HEK293 (cell line): ENCODE data around the gene LPCAT1.

Experiments used
- CTCF ChIA-PET: fragments of 350-600 bp; formaldehyde crosslinking; extraction: SDS; loops from one replicate; lab custom pipeline; 2021; ENCODE audit warnings: antibody characterized with exemption; lab: Yijun Ruan, JAX
- POLR2A ChIA-PET: fragments of 300-600 bp; formaldehyde crosslinking; extraction: SDS; loops from one replicate; lab custom pipeline; 2020; ENCODE audit warnings: antibody characterized with exemption, inconsistent platforms; lab: Yijun Ruan, JAX
- H3K27ac ChIP-seq: fragments of 200-500 bp; sonication (Bioruptor generic); 2 replicates; pipeline ENCODE4 v1.5.1; 2014; ENCODE audit warnings: low read depth, low read length, control low read depth, inconsistent platforms; ENCODE audit errors: extremely low read depth
- H3K36me3 ChIP-seq, 2 experiments: fragments of 200-500 bp in 1 of 2; sonication (Bioruptor generic) in 1 of 2; 1 replicate in 1 of 2; 2 replicates in 1 of 2; pipeline ENCODE4 v1.5.1; 2014 to 2017; ENCODE audit warnings: inconsistent platforms in 2 of 2, low read length in 2 of 2; ENCODE audit not compliant: control insufficient read depth in 2 of 2, insufficient read depth in 1 of 2
- H3K4me1 ChIP-seq: fragments of 200-500 bp; sonication (Bioruptor generic); 2 replicates; pipeline ENCODE4 v1.5.1; 2014; ENCODE audit warnings: mild to moderate bottlenecking, low read length, inconsistent platforms; ENCODE audit not compliant: control insufficient read depth, insufficient read depth
- H3K4me3 ChIP-seq: 2 replicates; pipeline ENCODE4 v1.5.1; 2011; ENCODE audit warnings: low read depth, mild to moderate bottlenecking, control low read depth, low read length, moderate library complexity
- H3K9me3 ChIP-seq: fragments of 200-500 bp; sonication (Bioruptor generic); 2 replicates; pipeline ENCODE4 v1.5.1; 2014; ENCODE audit warnings: low read depth, low read length, inconsistent platforms; ENCODE audit not compliant: control insufficient read depth, insufficient read depth
- WT1 ChIP-seq: fragments of 450-650 bp; formaldehyde crosslinking; IDR thresholded peaks from 2 replicates; pipeline ENCODE4 v1.5.1; 2016; ENCODE audit warnings: missing biosample characterization, missing genetic modification characterization
- ZBTB17 ChIP-seq: fragments of 450-650 bp; formaldehyde crosslinking; IDR thresholded peaks from 2 replicates; pipeline ENCODE4 v1.5.1; 2016; ENCODE audit warnings: missing biosample characterization, missing genetic modification characterization
- ZNF138 ChIP-seq: fragments of 450-650 bp; formaldehyde crosslinking; IDR thresholded peaks from 2 replicates; pipeline ENCODE4 v1.5.1; 2016; ENCODE audit warnings: missing biosample characterization, missing genetic modification characterization, borderline replicate concordance
- ZNF148 ChIP-seq: fragments of 450-650 bp; formaldehyde crosslinking; IDR thresholded peaks from 2 replicates; pipeline ENCODE4 v1.5.0; 2017; ENCODE audit warnings: missing biosample characterization, missing genetic modification characterization, borderline replicate concordance
- ZNF23 ChIP-seq: fragments of 450-650 bp; formaldehyde crosslinking; IDR thresholded peaks from 2 replicates; pipeline ENCODE4 v1.5.1; 2016; ENCODE audit warnings: missing biosample characterization, missing genetic modification characterization, borderline replicate concordance
- ZNF350 ChIP-seq: fragments of 450-650 bp; formaldehyde crosslinking; IDR thresholded peaks from 2 replicates; pipeline ENCODE4 v1.5.0; 2017; ENCODE audit warnings: missing biosample characterization, mild to moderate bottlenecking, missing genetic modification characterization
- ZNF416 ChIP-seq: fragments of 450-650 bp; formaldehyde crosslinking; IDR thresholded peaks from 2 replicates; pipeline ENCODE4 v1.5.1; 2016; ENCODE audit warnings: missing biosample characterization, missing genetic modification characterization
- ZNF48 ChIP-seq: fragments of 450-650 bp; formaldehyde crosslinking; IDR thresholded peaks from 2 replicates; pipeline ENCODE4 v1.5.1; 2016; ENCODE audit warnings: missing biosample characterization, missing genetic modification characterization
- ZNF830 ChIP-seq: fragments of 450-650 bp; IDR thresholded peaks from 2 replicates; pipeline ENCODE4 v1.5.0; 2018; ENCODE audit warnings: missing biosample characterization, missing genetic modification characterization, low read depth, mild to moderate bottlenecking, moderate library complexity
- ZSCAN23 ChIP-seq: fragments of 450-650 bp; formaldehyde crosslinking; IDR thresholded peaks from 2 replicates; pipeline ENCODE4 v1.5.1; 2016; ENCODE audit warnings: missing biosample characterization, missing genetic modification characterization
- TF ChIP-seq, protein P1 (sequence below): fragments of 450-650 bp; formaldehyde crosslinking; IDR thresholded peaks from 2 replicates; pipeline ENCODE4 v1.5.1; 2016; ENCODE audit warnings: missing biosample characterization, missing genetic modification characterization, borderline replicate concordance
- TF ChIP-seq, protein P2 (sequence below): fragments of 450-650 bp; formaldehyde crosslinking; IDR thresholded peaks from 2 replicates; pipeline ENCODE4 v1.5.1; 2016; ENCODE audit warnings: missing biosample characterization, missing genetic modification characterization

Gene LPCAT1

GRCh38 chr5:1511651-1512540 is 11.9 kb downstream of the LPCAT1 start (continued):
- TF ChIP-seq, protein P1, sequence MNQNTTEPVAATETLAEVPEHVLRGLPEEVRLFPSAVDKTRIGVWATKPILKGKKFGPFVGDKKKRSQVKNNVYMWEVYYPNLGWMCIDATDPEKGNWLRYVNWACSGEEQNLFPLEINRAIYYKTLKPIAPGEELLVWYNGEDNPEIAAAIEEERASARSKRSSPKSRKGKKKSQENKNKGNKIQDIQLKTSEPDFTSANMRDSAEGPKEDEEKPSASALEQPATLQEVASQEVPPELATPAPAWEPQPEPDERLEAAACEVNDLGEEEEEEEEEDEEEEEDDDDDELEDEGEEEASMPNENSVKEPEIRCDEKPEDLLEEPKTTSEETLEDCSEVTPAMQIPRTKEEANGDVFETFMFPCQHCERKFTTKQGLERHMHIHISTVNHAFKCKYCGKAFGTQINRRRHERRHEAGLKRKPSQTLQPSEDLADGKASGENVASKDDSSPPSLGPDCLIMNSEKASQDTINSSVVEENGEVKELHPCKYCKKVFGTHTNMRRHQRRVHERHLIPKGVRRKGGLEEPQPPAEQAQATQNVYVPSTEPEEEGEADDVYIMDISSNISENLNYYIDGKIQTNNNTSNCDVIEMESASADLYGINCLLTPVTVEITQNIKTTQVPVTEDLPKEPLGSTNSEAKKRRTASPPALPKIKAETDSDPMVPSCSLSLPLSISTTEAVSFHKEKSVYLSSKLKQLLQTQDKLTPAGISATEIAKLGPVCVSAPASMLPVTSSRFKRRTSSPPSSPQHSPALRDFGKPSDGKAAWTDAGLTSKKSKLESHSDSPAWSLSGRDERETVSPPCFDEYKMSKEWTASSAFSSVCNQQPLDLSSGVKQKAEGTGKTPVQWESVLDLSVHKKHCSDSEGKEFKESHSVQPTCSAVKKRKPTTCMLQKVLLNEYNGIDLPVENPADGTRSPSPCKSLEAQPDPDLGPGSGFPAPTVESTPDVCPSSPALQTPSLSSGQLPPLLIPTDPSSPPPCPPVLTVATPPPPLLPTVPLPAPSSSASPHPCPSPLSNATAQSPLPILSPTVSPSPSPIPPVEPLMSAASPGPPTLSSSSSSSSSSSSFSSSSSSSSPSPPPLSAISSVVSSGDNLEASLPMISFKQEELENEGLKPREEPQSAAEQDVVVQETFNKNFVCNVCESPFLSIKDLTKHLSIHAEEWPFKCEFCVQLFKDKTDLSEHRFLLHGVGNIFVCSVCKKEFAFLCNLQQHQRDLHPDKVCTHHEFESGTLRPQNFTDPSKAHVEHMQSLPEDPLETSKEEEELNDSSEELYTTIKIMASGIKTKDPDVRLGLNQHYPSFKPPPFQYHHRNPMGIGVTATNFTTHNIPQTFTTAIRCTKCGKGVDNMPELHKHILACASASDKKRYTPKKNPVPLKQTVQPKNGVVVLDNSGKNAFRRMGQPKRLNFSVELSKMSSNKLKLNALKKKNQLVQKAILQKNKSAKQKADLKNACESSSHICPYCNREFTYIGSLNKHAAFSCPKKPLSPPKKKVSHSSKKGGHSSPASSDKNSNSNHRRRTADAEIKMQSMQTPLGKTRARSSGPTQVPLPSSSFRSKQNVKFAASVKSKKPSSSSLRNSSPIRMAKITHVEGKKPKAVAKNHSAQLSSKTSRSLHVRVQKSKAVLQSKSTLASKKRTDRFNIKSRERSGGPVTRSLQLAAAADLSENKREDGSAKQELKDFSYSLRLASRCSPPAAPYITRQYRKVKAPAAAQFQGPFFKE: no peak
- TF ChIP-seq ZBTB17 (tag by site-specific recombination) (no peak), ZNF416 (no peak), ZNF350 (tag by site-specific recombination) (no peak), ZNF148 (tag by site-specific recombination) (no peak), ZNF48 (tag by site-specific recombination) (no peak)
- TF ChIP-seq, protein P2, sequence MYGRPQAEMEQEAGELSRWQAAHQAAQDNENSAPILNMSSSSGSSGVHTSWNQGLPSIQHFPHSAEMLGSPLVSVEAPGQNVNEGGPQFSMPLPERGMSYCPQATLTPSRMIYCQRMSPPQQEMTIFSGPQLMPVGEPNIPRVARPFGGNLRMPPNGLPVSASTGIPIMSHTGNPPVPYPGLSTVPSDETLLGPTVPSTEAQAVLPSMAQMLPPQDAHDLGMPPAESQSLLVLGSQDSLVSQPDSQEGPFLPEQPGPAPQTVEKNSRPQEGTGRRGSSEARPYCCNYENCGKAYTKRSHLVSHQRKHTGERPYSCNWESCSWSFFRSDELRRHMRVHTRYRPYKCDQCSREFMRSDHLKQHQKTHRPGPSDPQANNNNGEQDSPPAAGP (tag by site-specific recombination): peak; percentile 75; the same call in 1 of the 2 replicates
- TF ChIP-seq, all 188 proteins: peak for 7

GRCh38 chr5:1511048-1511447 is 12.7 kb downstream of the LPCAT1 start:
- Histone ChIP-seq H3K36me3 (peaks cover 4 to 71% of the 10 kb centered on the region in 2 experiments; a peak in 1 of 3 replicates), H3K4me3 (no peak overlapping the region), H3K9me3 (no peaks in the 10 kb centered on the region), H3K4me1 (no peaks in the 10 kb centered on the region; the same call in 1 of the 2 replicates), H3K27ac (no peak overlapping the region)
- TF ChIP-seq ZSCAN23 (tag by site-specific recombination): no peak
- no peak for TF ChIP-seq ZNF830 (tag by site-specific recombination)
- TF ChIP-seq ZNF23 (tag by site-specific recombination): no peak
- no peak for TF ChIP-seq ZNF138 (tag by site-specific recombination)
- POLR2A ChIA-PET: no interaction called here
- CTCF ChIA-PET: interaction anchor here (0.6 to 1.5 kb wide), 3 partner anchors 10 to 134 kb away, joined by 3 to 5 read pairs (median 3); no protein-coding TSS in a partner anchor

DNA sequence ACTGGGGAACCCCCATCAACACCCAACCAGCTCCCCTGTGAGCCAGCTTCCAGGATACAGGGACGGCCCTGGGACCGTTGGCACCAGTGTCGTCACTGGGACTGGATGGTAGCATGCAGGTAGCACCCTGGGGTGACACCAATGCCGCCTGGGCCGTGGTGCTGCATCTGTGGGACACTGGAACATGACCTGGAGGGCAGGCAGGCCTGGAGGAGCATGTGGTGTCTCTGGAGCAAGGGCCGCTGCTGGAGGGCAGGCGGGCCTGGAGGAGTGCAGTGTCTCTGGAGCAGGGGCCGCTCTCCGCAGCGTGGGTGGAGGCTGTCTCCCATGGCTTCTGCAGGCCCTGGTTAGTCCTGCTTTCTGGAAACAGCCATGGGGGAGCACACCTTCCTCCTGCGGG is 13.1 kb downstream of the LPCAT1 start:
- Histone ChIP-seq H3K9me3 (no peaks in the 10 kb centered on the region), H3K4me3 (no peak overlapping the region), H3K4me1 (no peaks in the 10 kb centered on the region), H3K36me3 (peaks cover 4 to 70% of the 10 kb centered on the region in 2 experiments; a peak in 1 of 3 replicates), H3K27ac (no peak overlapping the region)
- TF ChIP-seq WT1 (tag by site-specific recombination): no peak
- ChIA-PET POLR2A (no interaction called here), CTCF (interaction anchor here (1.0 kb wide), 1 partner anchor 102 kb away, joined by 4 read pairs; no protein-coding TSS in a partner anchor)
